Natural killer cell treated with Interleukin-12 subunit alpha and Interleukin-12 subunit beta and Interleukin-15 and Interleukin-18, amount 100 ng/mL, for 72 hours (primary cell): ENCODE results near the gene CDC42. TPM values are rescaled to one million over a fixed set of nuclear protein-coding genes. Genes with fewer than 3 reads are reported as not detected.
A peak's percentile ranks its signal among the peaks of the same experiment; 100 is the strongest.
"Not testable (repeated sequence)": the region's sequence is repeated elsewhere in the genome, so short reads cannot be mapped to it uniquely, and the experiment has no call there.

Experiments used
- ATAC-seq, 2 donors: fragments of 150-1000 bp; cut with Tn5 transposase in 1 of 2; sonication (Bioruptor Pico), chemical (Tn5 transposase) in 1 of 2; 2 replicates each; pipeline ENCODE4 v1.10.0; 2021
- DNase-seq: peaks from one replicate; pipeline ENCODE4 v3.0.0; 2022; ENCODE audit warnings: low spot score
- H3K27ac Mint-ChIP-seq, 2 donors: 1 replicate in 1 of 2; 2 replicates in 1 of 2; pipeline ENCODE4 v1.8.0; 2022; ENCODE audit warnings: mixed read lengths in 2 of 2, mild to moderate bottlenecking in 1 of 2, moderate library complexity in 1 of 2
- H3K27me3 Mint-ChIP-seq, 2 donors: 1 replicate in 1 of 2; 2 replicates in 1 of 2; pipeline ENCODE4 v1.8.0; 2022; ENCODE audit warnings: mixed read lengths in 2 of 2
- H3K36me3 Mint-ChIP-seq: one replicate; pipeline ENCODE4 v1.8.0; 2022; ENCODE audit warnings: mixed read lengths
- H3K4me1 Mint-ChIP-seq, 2 donors: 1 replicate in 1 of 2; 2 replicates in 1 of 2; pipeline ENCODE4 v1.8.0; 2022; ENCODE audit warnings: low read depth in 2 of 2, mixed read lengths in 2 of 2, mild to moderate bottlenecking in 1 of 2
- H3K4me3 Mint-ChIP-seq: one replicate; pipeline ENCODE4 v1.8.0; 2022; ENCODE audit warnings: mixed read lengths
- H3K9me3 Mint-ChIP-seq: 2 replicates; pipeline ENCODE4 v1.8.0; 2022; ENCODE audit warnings: mixed read lengths
- total RNA-seq, 2 donors: library from RNA; stranded (reverse); gene quantifications; one replicate each; pipeline ENCODE4 v1.2.3, GENCODE V29; 2022

Gene CDC42
- 100 to 1,000 TPM; 191 to 394 TPM for total RNA-seq

DNA sequence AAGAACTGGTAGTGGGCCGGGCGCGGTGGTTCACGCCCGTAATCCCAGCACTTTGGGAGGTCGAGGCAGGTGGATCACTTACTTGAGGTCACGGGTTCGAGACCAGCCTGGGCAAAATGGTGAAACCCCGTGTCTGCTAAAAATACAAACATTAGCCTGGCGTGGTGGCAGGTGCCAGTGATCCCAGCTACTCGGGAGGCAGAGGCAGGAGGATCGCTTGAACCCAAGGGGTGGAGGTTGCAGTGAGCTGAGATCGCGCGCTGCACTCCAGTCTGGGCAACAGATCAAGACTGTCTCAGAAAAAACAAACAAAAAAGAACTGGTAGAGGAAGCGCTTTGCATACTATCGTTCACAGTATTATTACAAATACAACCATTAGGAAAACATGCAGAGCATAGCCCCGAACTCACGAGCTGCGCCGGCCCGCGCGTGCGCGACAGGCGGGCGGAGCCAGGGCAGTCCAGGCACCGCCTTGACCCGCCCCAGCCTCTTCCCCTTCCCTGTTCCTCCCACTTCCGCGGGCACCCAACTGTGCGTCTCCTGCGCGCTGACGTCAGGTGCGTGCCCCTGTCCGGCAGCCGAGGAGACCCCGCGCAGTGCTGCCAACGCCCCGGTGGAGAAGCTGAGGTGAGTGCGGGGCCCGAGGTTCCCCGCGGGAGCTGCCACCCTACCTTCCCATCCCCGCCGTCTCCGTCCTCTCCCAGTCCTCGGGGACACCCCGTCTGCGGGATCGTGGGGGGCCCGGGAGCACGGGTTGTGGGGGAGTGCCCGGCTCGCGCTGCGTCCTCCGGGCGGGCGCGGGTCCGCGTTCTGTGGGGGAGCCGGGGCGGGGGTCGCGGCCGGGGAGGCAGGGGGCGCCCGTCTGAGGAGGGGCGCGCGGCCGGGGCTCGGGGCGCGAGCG lies at the start of gene CDC42:
Gene CDC42 (plus strand): TSS at position 595 of the 902 bp plus-strand sequence. CDS start 25,770 bp downstream, outside the sequence.
- H3K36me3 Mint-ChIP-seq = peaks cover 13% of the 10 kb centered on the region
- peak within 1 kb of the TSS; percentile 95 for H3K4me3 Mint-ChIP-seq
- ATAC-seq (peak; percentile 99), DNase-seq (peak; percentile 98)
- peak within 1 kb of the TSS; percentile 90 to 93 for H3K27ac Mint-ChIP-seq
- no peaks in the 10 kb centered on the region for H3K9me3 Mint-ChIP-seq
- no peaks in the 10 kb centered on the region for H3K27me3 Mint-ChIP-seq
- H3K4me1 Mint-ChIP-seq = peaks cover 40 to 63% of the 10 kb centered on the region in 2 donors

DNA sequence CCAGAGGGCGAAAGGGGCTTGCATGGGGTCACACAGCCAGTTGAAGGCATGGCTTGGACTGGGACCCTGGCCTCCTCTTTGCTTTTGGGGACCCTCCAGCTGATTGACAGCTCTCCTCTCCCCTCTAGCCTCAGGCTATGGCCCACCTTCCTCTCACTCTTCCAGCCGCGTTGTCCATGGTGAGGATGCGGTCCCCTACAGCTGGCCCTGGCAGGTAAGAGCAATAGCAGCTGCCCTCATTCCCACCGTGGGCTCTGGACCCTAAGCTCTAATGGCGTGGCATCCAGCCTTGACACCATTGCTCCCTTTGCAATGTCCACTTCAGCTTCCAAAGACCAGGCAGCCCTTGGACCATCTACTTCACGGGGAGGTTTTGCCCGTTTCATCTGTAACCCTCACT lies 49.6 kb upstream of the CDC42 start:
- not testable (repeated sequence) for H3K27ac Mint-ChIP-seq, ATAC-seq, DNase-seq, H3K4me1 Mint-ChIP-seq, H3K4me3 Mint-ChIP-seq, H3K36me3 Mint-ChIP-seq, H3K9me3 Mint-ChIP-seq, H3K27me3 Mint-ChIP-seq

DNA sequence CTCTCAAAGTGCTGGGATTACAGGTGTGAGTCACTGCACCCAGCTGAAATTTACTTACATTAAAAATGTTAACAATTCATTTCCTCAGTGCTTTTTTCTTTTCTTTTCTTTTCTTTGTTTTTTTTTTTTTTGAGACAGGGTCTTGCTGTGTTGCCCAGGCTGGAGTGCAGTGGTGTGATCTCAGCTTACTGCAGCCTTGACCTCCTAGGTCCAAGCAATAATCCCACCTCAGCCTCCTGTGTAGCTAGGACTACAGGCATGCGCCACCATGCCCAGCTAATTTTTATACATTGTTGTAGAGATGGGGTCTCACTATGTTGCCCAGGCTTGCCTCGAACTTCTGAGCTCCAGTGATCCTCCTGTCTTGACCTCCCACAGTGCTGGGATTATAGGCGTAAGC lies 48.5 kb upstream of the CDC42 start:
- not testable (repeated sequence) for DNase-seq, H3K36me3 Mint-ChIP-seq, H3K27me3 Mint-ChIP-seq, ATAC-seq, H3K9me3 Mint-ChIP-seq, H3K4me1 Mint-ChIP-seq, H3K4me3 Mint-ChIP-seq, H3K27ac Mint-ChIP-seq

DNA sequence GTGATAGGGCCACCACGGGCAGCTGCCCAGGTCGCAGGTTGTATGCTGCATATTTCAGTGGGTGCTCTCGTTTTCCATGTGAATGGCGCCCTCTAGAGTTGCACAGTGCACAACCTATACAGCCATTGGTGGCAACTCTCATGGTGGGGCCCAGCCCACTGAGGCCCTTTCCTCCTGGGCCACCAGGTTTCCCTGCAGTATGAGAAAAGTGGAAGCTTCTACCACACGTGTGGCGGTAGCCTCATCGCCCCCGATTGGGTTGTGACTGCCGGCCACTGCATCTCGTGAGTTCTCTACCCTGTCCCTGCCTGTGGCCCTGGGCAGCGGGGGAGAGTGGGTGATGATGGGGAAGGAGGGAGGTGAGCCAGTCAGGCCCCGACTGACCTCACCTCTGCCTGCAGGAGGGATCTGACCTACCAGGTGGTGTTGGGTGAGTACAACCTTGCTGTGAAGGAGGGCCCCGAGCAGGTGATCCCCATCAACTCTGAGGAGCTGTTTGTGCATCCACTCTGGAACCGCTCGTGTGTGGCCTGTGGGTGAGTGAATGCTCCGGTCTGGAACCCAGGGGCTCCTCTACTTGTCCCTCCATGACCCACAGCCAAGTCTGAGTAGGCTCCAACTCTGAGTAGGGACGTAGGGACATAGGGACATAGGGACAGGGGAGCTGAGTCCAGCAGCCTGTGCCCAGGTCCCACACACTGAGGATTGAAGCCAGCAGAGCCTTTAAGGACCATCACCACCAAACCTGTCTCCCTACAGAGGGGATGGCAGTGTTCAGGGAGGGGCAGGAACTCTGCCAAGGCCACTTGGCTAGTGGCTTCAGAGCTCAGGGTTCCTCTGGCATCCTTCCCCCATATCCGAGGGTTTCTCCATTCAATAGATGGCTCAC lies 47.0 kb upstream of the CDC42 start:
- H3K27ac Mint-ChIP-seq, H3K27me3 Mint-ChIP-seq, H3K36me3 Mint-ChIP-seq, DNase-seq, H3K4me3 Mint-ChIP-seq, H3K9me3 Mint-ChIP-seq, H3K4me1 Mint-ChIP-seq: not testable (repeated sequence)
- ATAC-seq = peak; percentile 69 to 73

DNA sequence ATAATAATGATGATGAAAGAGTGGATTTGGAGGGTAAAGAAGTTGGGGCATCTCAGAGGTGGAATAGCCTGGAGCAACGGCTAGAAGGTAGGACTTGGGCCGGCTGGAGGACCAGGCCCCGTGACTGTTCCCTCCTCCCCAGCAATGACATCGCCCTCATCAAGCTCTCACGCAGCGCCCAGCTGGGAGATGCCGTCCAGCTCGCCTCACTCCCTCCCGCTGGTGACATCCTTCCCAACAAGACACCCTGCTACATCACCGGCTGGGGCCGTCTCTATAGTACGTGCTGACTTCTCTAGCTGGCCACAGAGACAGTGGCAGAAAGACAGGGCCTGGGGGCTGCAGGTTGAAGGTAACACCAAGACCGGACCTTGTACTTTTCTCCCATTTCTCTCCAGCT lies 45.8 kb upstream of the CDC42 start:
- not testable (repeated sequence) for H3K4me1 Mint-ChIP-seq, H3K9me3 Mint-ChIP-seq, H3K27ac Mint-ChIP-seq, ATAC-seq, H3K27me3 Mint-ChIP-seq, H3K4me3 Mint-ChIP-seq, DNase-seq, H3K36me3 Mint-ChIP-seq

DNA sequence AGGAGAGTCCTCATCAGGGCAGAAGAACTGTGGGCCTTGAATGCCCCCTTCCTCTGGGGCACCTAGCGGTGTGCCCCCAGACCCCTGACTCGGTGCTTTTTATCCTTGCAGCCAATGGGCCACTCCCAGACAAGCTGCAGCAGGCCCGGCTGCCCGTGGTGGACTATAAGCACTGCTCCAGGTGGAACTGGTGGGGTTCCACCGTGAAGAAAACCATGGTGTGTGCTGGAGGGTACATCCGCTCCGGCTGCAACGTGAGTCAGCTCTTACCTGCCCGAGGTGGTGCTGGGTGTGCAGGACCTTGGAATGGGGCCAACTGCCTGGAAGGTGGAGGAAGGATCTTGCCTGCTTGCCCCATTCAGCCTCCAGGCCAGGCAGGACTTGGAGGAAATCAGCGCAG lies 45.2 kb upstream of the CDC42 start:
- DNase-seq, H3K27ac Mint-ChIP-seq, ATAC-seq, H3K9me3 Mint-ChIP-seq, H3K27me3 Mint-ChIP-seq, H3K4me1 Mint-ChIP-seq, H3K36me3 Mint-ChIP-seq, H3K4me3 Mint-ChIP-seq: not testable (repeated sequence)

DNA sequence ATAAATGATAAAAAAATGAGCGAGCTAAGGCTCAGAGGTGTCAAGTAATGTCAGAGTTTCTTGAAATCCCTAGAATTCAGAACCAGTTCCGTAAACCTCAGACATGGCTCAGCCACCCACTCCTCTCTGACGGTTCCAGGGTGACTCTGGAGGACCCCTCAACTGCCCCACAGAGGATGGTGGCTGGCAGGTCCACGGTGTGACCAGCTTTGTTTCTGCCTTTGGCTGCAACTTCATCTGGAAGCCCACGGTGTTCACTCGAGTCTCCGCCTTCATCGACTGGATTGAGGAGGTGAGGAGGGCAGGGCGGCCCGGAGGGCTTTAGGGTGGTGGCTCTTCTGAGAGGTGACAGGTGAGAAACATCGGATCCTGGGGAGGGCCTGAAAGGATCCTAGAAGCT lies 42.9 kb upstream of the CDC42 start:
- not testable (repeated sequence) for H3K9me3 Mint-ChIP-seq, H3K27ac Mint-ChIP-seq, H3K36me3 Mint-ChIP-seq, H3K4me1 Mint-ChIP-seq, DNase-seq, ATAC-seq, H3K27me3 Mint-ChIP-seq, H3K4me3 Mint-ChIP-seq

DNA sequence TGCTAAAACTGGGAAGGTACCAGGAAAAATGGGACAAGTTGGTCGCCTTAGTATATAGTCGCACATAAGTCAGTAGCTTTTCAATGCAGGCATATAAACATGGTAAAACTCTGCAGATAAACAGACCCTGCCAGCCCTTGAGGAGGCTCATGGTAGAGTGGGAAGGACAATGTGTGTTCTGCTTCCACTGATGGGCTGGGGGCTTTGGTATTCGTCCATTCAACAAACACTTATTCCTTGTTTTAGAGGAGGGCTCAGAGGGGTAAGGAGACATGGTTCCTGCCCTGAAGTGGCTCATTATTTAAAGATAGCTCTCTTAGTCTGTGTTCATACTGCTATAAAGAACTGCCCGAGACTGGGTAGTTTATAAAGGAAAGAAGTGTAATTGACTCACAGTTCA lies 39.8 kb upstream of the CDC42 start:
- ATAC-seq, H3K27ac Mint-ChIP-seq, H3K4me1 Mint-ChIP-seq, H3K36me3 Mint-ChIP-seq, H3K27me3 Mint-ChIP-seq, H3K9me3 Mint-ChIP-seq, H3K4me3 Mint-ChIP-seq, DNase-seq: not testable (repeated sequence)

DNA sequence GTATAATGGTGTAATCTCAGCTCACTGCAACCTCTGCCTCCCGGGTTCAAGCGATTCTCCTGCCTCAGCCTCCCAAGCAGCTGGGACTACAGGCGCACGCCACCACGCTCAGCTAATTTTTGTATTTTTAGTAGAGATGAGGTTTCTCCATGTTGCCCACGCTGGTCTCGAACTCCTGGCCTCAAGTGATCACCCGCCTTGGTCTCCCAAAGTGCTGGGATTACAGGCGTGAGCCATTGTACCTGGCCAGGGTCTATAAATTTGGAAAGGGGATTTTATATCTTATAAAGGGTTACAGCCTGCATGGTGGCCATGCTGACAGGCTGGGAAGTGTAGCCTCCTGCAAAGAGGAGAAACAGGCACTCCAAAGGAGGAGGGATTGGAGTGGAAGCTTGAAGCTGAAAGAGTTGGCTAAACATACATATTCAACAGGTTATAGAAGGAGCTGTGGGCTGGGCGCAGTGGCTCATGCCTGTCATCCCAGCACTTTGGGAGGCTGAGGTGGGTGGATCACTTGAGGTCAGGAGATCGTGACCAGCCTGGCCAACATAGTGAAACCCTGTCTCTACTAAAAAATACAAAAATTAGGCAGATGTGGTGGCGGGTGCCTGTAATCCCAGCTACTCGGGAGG lies 37.8 kb upstream of the CDC42 start:
- H3K27ac Mint-ChIP-seq = not testable (repeated sequence)

DNA sequence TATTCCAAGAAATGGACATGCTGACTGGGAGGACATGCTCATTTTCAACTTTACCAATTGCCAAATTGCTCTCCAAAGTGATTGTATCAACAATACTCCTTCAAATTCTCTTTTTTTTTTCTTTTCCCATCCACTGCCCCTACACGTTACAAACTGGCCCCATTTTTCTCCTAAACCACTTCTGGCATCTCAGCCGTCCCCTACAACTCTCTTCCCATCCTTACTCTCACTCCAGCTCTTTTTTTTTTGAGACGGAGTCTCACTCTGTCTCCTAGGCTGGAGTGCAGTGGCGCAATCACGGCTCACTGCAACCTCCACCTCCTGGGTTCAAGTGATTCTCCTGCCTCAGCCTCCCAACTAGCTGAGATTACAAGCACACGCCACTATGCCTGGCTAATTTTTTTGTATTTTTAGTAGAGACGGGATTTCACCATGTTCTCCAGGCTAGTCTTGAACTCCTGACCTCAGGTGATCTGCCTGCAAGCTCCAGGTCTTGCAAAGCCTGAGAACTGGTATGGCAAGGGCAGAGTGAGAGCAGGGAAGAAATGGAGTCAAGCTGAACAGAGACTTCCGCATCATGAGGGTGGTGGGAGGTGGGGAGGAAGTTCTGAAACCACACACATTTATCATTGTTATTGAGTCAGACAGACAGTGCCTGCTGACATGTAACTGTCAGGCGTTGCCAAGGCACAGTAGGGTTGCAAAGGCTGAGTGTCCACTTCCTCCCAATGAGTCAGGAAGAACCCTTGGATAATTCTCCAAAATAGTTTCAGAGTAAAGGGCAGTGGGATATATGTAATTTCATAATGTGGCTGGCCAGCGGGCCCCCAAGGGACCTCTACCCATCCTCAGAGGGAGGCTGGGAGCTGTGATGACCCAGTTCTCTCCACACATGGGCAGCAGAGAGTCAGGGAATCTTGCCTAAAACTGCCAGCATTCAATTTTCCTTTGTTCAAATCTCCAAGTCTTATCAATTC lies 33.6 kb upstream of the CDC42 start:
- Mint-ChIP-seq H3K36me3 (no peaks in the 10 kb centered on the region), H3K4me1 (peaks cover 19 to 25% of the 10 kb centered on the region in 2 donors), H3K27ac (peak overlapping the region; percentile 98 to 99), H3K4me3 (peak overlapping the region; percentile 87), H3K27me3 (no peaks in the 10 kb centered on the region), H3K9me3 (no peaks in the 10 kb centered on the region)
- ATAC-seq (peak; percentile 96 to 99), DNase-seq (peak; percentile 70)

More for the DNA sequence above, 37.8 kb upstream of the CDC42 start:
- not testable (repeated sequence) for H3K27me3 Mint-ChIP-seq, ATAC-seq, DNase-seq, H3K36me3 Mint-ChIP-seq, H3K9me3 Mint-ChIP-seq, H3K4me3 Mint-ChIP-seq
- H3K4me1 Mint-ChIP-seq = peaks cover 13% of the 10 kb centered on the region in 2 donors

DNA sequence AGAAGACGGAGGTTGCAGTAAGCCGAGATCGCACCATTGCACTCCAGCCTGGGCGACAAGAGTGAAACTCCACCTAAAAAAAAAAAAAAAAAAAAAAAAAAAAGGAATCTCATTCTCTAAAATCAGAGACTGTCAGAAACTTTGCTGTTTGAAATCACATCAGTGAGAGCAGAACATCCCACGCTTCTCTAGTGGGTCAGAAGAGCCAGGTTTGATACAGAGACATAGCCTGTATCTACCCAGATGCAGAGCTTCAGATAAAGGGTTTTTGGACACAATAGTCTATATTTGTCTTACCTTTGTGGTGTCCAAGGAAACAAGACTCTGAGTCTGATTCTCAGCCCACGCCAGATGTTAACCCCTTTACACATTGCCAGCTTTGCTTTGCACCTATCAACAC lies 31.4 kb upstream of the CDC42 start:
- DNase-seq = no peak
- H3K36me3 Mint-ChIP-seq = no peaks in the 10 kb centered on the region
- ATAC-seq = no peak
- no peaks in the 10 kb centered on the region for H3K9me3 Mint-ChIP-seq
- H3K27me3 Mint-ChIP-seq = no peaks in the 10 kb centered on the region
- no peak overlapping the region for H3K27ac Mint-ChIP-seq
- peaks cover 33 to 42% of the 10 kb centered on the region in 2 donors for H3K4me1 Mint-ChIP-seq
- no peak overlapping the region for H3K4me3 Mint-ChIP-seq

DNA sequence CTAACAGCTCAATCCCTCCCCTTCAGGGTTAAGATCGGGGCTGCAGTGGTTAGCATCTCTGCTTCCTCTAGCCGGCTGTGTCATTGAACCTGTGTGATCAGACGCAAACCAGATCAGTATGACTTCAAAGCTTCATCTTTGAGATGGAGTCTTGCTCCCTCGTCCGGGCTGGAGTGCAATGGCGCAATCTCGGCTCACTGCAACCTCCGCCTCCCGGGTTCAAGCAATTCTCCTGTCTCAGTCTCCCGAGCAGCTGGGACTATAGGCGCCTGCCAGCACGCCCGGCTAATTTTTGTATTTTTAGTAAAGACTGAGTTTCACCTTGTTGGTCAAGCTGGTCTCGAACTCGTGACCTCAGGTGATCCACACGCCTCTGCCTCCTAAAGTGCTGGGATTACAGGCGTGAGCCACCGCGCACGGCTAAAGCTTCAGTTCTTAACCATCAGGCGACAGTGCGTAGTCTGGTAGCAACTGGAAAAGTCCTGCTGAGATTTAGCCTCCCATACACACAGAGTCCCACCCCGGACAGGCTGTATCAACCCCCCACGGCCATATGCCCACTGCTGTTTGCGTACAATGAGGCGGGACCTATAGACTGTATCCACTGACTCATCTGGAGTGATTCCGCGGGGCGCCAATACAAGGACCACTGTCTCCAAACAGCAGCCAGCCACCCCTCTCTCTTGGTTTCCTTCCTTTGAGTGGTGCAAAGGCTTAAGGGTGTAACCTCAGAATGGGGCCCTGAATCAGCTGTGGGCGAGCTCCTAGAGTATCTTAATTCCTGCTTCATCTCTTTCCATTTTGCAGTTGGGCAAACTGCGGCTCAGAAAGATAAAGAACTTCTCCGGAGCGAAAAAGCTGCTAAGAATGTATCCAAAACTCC lies 27.8 kb upstream of the CDC42 start:
- H3K9me3 Mint-ChIP-seq = no peaks in the 10 kb centered on the region
- H3K4me1 Mint-ChIP-seq = peaks cover 37 to 42% of the 10 kb centered on the region in 2 donors
- H3K36me3 Mint-ChIP-seq = no peaks in the 10 kb centered on the region
- peak; percentile 77 to 81 for ATAC-seq
- H3K27me3 Mint-ChIP-seq = no peaks in the 10 kb centered on the region
- H3K4me3 Mint-ChIP-seq = peak overlapping the region; percentile 97
- H3K27ac Mint-ChIP-seq = peak overlapping the region; percentile 98 to 99
- peak; percentile 76 for DNase-seq
